H1 (cell line): ENCODE results near the gene TKFC. TPM values are rescaled to one million over a fixed set of nuclear protein-coding genes. Genes with fewer than 3 reads are reported as not detected.

Experiments
- CTCF ChIA-PET: fragments of 300-600 bp; sonication (Branson Sonifier 250); formaldehyde crosslinking; loops from one replicate; lab custom pipeline; 2021; ENCODE audit not compliant: partially characterized antibody; lab: Charles Lee
- POLR2A ChIA-PET: fragments of 300-600 bp; sonication (Branson Sonifier 250); formaldehyde crosslinking; loops from one replicate; lab custom pipeline; 2021; ENCODE audit warnings: inconsistent platforms; ENCODE audit not compliant: partially characterized antibody; lab: Charles Lee
- DNase-seq, 2 experiments: peaks; one replicate each; pipeline versions ENCODE4 v3.0.0 to v3.0.0-alpha.2; 2010 to 2022; ENCODE audit warnings: low spot score in 2 of 2, low read depth in 1 of 2, mixed read lengths in 1 of 2
- FAIRE-seq: peaks from 2 replicates; lab custom pipeline; 2011; peaks lifted over from hg19 to GRCh38; lab: Jason Lieb, UNC
- H2AFZ ChIP-seq: 2 replicates; pipeline ENCODE4 v1.8.1; 2012; ENCODE audit warnings: low read length, inconsistent platforms
- H2AK5ac ChIP-seq: 2 replicates; pipeline ENCODE4 v1.6.1; 2013; ENCODE audit warnings: low read depth, low read length
- H2BK120ac ChIP-seq: replicated peaks from 2 replicates; pipeline ENCODE3; 2013; ENCODE audit warnings: low read depth, low read length, inconsistent platforms
- H2BK12ac ChIP-seq: 2 replicates; pipeline ENCODE4 v1.6.1; 2013; ENCODE audit warnings: low read depth, low read length
- H2BK15ac ChIP-seq: 2 replicates; pipeline ENCODE4 v1.6.1; 2013; ENCODE audit warnings: low read length
- H2BK20ac ChIP-seq: 2 replicates; pipeline ENCODE4 v1.6.1; 2013; ENCODE audit warnings: low read length
- H2BK5ac ChIP-seq: 2 replicates; pipeline ENCODE4 v1.6.1; 2013; ENCODE audit warnings: low read depth, low read length
- H3K14ac ChIP-seq: 2 replicates; pipeline ENCODE4 v1.6.1; 2013; ENCODE audit warnings: inconsistent platforms; ENCODE audit not compliant: insufficient read length
- H3K18ac ChIP-seq: 2 replicates; pipeline ENCODE4 v1.6.1; 2013; ENCODE audit warnings: low read length; ENCODE audit errors: extremely low read depth
- H3K23ac ChIP-seq: 2 replicates; pipeline ENCODE4 v1.6.1; 2013; ENCODE audit warnings: inconsistent platforms; ENCODE audit not compliant: insufficient read length
- H3K23me2 ChIP-seq: 2 replicates; pipeline ENCODE4 v1.6.1; 2013; ENCODE audit warnings: low read depth, low read length
- H3K27ac ChIP-seq: 2 replicates; pipeline ENCODE4 v1.6.1; 2011; ENCODE audit warnings: low read depth, low read length, inconsistent platforms
- H3K27me3 ChIP-seq, 4 experiments: replicated peaks in 1 of 4; 1 replicate in 1 of 4; 2 replicates in 3 of 4; pipeline versions ENCODE4 v1.6.1 to v1.8.1; 2011 to 2013; ENCODE audit warnings: low read length in 3 of 4, mild to moderate bottlenecking in 3 of 4, inconsistent platforms in 2 of 4, mixed read lengths in 2 of 4, moderate library complexity in 1 of 4; ENCODE audit not compliant: control insufficient read depth in 3 of 4, insufficient read depth in 3 of 4; ENCODE audit errors: extremely low read depth in 1 of 4
- H3K36me3 ChIP-seq, 4 experiments: 2 replicates each; pipeline versions ENCODE4 v1.6.1 to v1.8.1; 2011 to 2013; ENCODE audit warnings: mild to moderate bottlenecking in 4 of 4, low read length in 3 of 4, moderate library complexity in 2 of 4, control low read depth in 1 of 4, inconsistent platforms in 1 of 4; ENCODE audit not compliant: insufficient read depth in 4 of 4, control insufficient read depth in 2 of 4
- H3K4ac ChIP-seq: replicated peaks from 2 replicates; pipeline ENCODE3; 2013; ENCODE audit warnings: low read length, low read depth, mixed read lengths, inconsistent platforms; ENCODE audit not compliant: insufficient read length
- H3K4me1 ChIP-seq, 4 experiments: replicated peaks in 1 of 4; 1 replicate in 1 of 4; 2 replicates in 3 of 4; pipeline versions ENCODE4 v1.6.1 to v1.8.1; 2011 to 2013; ENCODE audit warnings: low read length in 3 of 4, inconsistent platforms in 2 of 4, mixed read lengths in 1 of 4; ENCODE audit not compliant: insufficient read depth in 4 of 4, control insufficient read depth in 3 of 4
- H3K4me2 ChIP-seq, 2 experiments: 2 replicates each; pipeline versions ENCODE4 v1.6.1 to v1.8.1; 2011 to 2013; ENCODE audit warnings: low read depth in 2 of 2, low read length in 2 of 2, control low read depth in 1 of 2, inconsistent platforms in 1 of 2, mild to moderate bottlenecking in 1 of 2; ENCODE audit not compliant: insufficient read depth in 1 of 2
- H3K4me3 ChIP-seq, 4 experiments: fragments of 200-600, 300-600 bp in 1 of 4; sonication (generic), shearing (Covaris generic), sonication (Bioruptor Twin) in 1 of 4; 2 replicates each; pipeline versions ENCODE4 v1.5.1 to v1.8.1; 2011 to 2016; ENCODE audit warnings: low read length in 4 of 4, low read depth in 3 of 4, control low read depth in 2 of 4, inconsistent platforms in 2 of 4, mild to moderate bottlenecking in 2 of 4, mixed read lengths in 1 of 4, moderate library complexity in 1 of 4; ENCODE audit not compliant: insufficient read depth in 2 of 4; ENCODE audit errors: extremely low read depth in 1 of 4
- H3K56ac ChIP-seq: replicated peaks from 2 replicates; pipeline ENCODE3; 2013; ENCODE audit warnings: low read depth, mild to moderate bottlenecking, mixed read lengths, low read length, inconsistent platforms; ENCODE audit not compliant: insufficient read length
- H3K79me1 ChIP-seq: 2 replicates; pipeline ENCODE4 v1.6.1; 2013; ENCODE audit warnings: low read depth, low read length, control low read depth
- H3K79me2 ChIP-seq, 2 experiments: 2 replicates each; pipeline versions ENCODE4 v1.6.1 to v1.8.1; 2012 to 2013; ENCODE audit warnings: low read length in 2 of 2, mild to moderate bottlenecking in 2 of 2, inconsistent platforms in 1 of 2; ENCODE audit not compliant: insufficient read depth in 2 of 2, control insufficient read depth in 1 of 2
- H3K9ac ChIP-seq, 4 experiments: replicated peaks in 1 of 4; 1 replicate in 1 of 4; 2 replicates in 3 of 4; pipeline versions ENCODE4 v1.6.1 to v1.8.1; 2011 to 2013; ENCODE audit warnings: low read depth in 3 of 4, low read length in 3 of 4, control low read depth in 2 of 4, mild to moderate bottlenecking in 2 of 4, moderate library complexity in 2 of 4, inconsistent platforms in 1 of 4; ENCODE audit errors: extremely low read depth in 1 of 4
- H3K9me3 ChIP-seq, 2 experiments: 2 replicates each; pipeline versions ENCODE4 v1.6.1 to v1.8.1; 2012 to 2013; ENCODE audit warnings: mild to moderate bottlenecking in 2 of 2, moderate library complexity in 2 of 2, control low read depth in 1 of 2, inconsistent platforms in 1 of 2, low read depth in 1 of 2, low read length in 1 of 2, mixed read lengths in 1 of 2; ENCODE audit not compliant: insufficient read depth in 2 of 2
- H4K20me1 ChIP-seq, 2 experiments: replicated peaks in 1 of 2; 2 replicates each; pipeline versions ENCODE3 to v1.8.1; 2011 to 2013; ENCODE audit warnings: inconsistent platforms in 2 of 2, low read length in 2 of 2, mild to moderate bottlenecking in 1 of 2; ENCODE audit not compliant: insufficient read depth in 2 of 2, control insufficient read depth in 1 of 2
- H4K5ac ChIP-seq: 2 replicates; pipeline ENCODE4 v1.6.1; 2013; ENCODE audit warnings: low read length, low read depth, mixed read lengths, inconsistent platforms; ENCODE audit not compliant: insufficient read length
- H4K8ac ChIP-seq: 2 replicates; pipeline ENCODE4 v1.8.0; 2013; ENCODE audit warnings: mild to moderate bottlenecking, moderate library complexity, low read length, inconsistent platforms; ENCODE audit not compliant: insufficient read depth; ENCODE audit errors: extremely low read depth
- H4K91ac ChIP-seq: replicated peaks from 2 replicates; pipeline ENCODE3; 2013; ENCODE audit warnings: low read length, mixed read lengths, inconsistent platforms; ENCODE audit not compliant: insufficient read length
- CHD2 ChIP-seq: IDR thresholded peaks from 2 replicates; pipeline ENCODE4 v1.6.1; 2012; ENCODE audit warnings: low read length, improper control_type of control experiment
- CTBP2 ChIP-seq: IDR thresholded peaks from 2 replicates; pipeline ENCODE4 v1.7.0; 2011; ENCODE audit warnings: borderline replicate concordance, mild to moderate bottlenecking, moderate library complexity, mixed read lengths, low read length; ENCODE audit not compliant: insufficient read depth, insufficient read length
- GTF2F1 ChIP-seq: IDR thresholded peaks from 2 replicates; pipeline ENCODE4 v1.6.1; 2012; ENCODE audit warnings: low read depth, low read length, improper control_type of control experiment, borderline replicate concordance
- HDAC6 ChIP-seq: IDR thresholded peaks from one replicate; pipeline ENCODE4 v1.7.1; 2012; ENCODE audit warnings: low read depth, mild to moderate bottlenecking, inconsistent platforms, low read length, moderate library complexity
- KDM1A ChIP-seq: fragments of 200-600, 300-600 bp; sonication (generic); IDR thresholded peaks from 2 replicates; pipeline ENCODE4 v1.7.1; 2016; ENCODE audit warnings: mild to moderate bottlenecking, low read length, borderline replicate concordance
- NANOG ChIP-seq: IDR thresholded peaks from 2 replicates; pipeline ENCODE4 v1.6.1; 2011; ENCODE audit warnings: low read length, low read depth, mild to moderate bottlenecking, inconsistent platforms; ENCODE audit not compliant: insufficient read depth, poor library complexity, severe bottlenecking
- POU5F1 ChIP-seq: IDR thresholded peaks from 2 replicates; pipeline ENCODE4 v1.6.1; 2011; ENCODE audit warnings: low read depth, mild to moderate bottlenecking, low read length, moderate library complexity
- RBBP5 ChIP-seq: IDR thresholded peaks from 2 replicates; pipeline ENCODE4 v1.7.1; 2012; ENCODE audit warnings: low read depth, mild to moderate bottlenecking, inconsistent platforms, low read length, moderate library complexity, borderline replicate concordance
- RXRA ChIP-seq: IDR thresholded peaks from 2 replicates; pipeline ENCODE4 v1.6.1; 2011; ENCODE audit warnings: low read depth, mild to moderate bottlenecking, low read length, moderate library complexity; ENCODE audit not compliant: insufficient read depth
- SIN3A ChIP-seq, 2 experiments: IDR thresholded peaks in 1 of 2; conservative IDR thresholded peaks in 1 of 2; 2 replicates each; pipeline ENCODE4 v1.6.1; 2011 to 2012; ENCODE audit warnings: low read length in 2 of 2, improper control_type of control experiment in 1 of 2, low read depth in 1 of 2, mild to moderate bottlenecking in 1 of 2
- SUZ12 ChIP-seq: fragments of 200-600 bp; sonication (generic); IDR thresholded peaks from 2 replicates; pipeline ENCODE4 v1.6.1; 2012; ENCODE audit warnings: mild to moderate bottlenecking, inconsistent platforms, low read length, moderate library complexity, mixed read lengths
- TAF7 ChIP-seq: optimal IDR thresholded peaks from 2 replicates; pipeline ENCODE3; 2011; ENCODE audit warnings: low read depth, mild to moderate bottlenecking, inconsistent platforms, low read length, moderate library complexity, borderline replicate concordance
- WGBS, 2 experiments: shearing (Covaris generic) in 1 of 2; methylation state at CpG; one replicate each; pipeline versions ENCODE4 v1.1.6 to v1.1.7; 2013 to 2015; ENCODE audit warnings: low lambda C conversion rate in 2 of 2, mixed read lengths in 2 of 2, inconsistent platforms in 1 of 2, low coverage in 1 of 2, missing lambda C conversion rate in 1 of 2; ENCODE audit not compliant: insufficient replicate concordance in 2 of 2, insufficient coverage in 1 of 2, insufficient read length in 1 of 2; ENCODE audit errors: extremely low coverage in 1 of 2, missing lambda C conversion rate in 1 of 2; 5-methylcytosine and 5-hydroxymethylcytosine counted together
- polyA plus RNA-seq, 7 experiments: library from polyadenylated mRNA; depleted of rRNA in 3 of 7; stranded (reverse) in 5 of 7; unstranded in 2 of 7; fragments of >200 nt in 5 of 7; fragments of 200-250 nt in 2 of 7; gene quantifications; 1 replicate in 5 of 7; 2 replicates in 1 of 7; 4 replicates in 1 of 7; pipeline versions ENCODE4 v1.2.1 to v1.2.3, GENCODE V29; 2011 to 2013; ENCODE audit warnings: missing spikeins in 2 of 7, mixed read lengths in 2 of 7
- total RNA-seq: library from RNA; stranded (reverse); fragmentation: NEBNext Ultra II Directional; extraction: Animal tissue kit (Norgen Biotek cat#: 25700); gene quantifications from 2 replicates; pipeline ENCODE4 v1.2.1, GENCODE V29; 2021

TKFC gene
- total and polyA plus RNA-seq, 2 of the 8 experiments (the other 6 are each of a cell fraction or from before 2014, with no cell fraction given) = 53.5 to 55.0 TPM

DNA sequence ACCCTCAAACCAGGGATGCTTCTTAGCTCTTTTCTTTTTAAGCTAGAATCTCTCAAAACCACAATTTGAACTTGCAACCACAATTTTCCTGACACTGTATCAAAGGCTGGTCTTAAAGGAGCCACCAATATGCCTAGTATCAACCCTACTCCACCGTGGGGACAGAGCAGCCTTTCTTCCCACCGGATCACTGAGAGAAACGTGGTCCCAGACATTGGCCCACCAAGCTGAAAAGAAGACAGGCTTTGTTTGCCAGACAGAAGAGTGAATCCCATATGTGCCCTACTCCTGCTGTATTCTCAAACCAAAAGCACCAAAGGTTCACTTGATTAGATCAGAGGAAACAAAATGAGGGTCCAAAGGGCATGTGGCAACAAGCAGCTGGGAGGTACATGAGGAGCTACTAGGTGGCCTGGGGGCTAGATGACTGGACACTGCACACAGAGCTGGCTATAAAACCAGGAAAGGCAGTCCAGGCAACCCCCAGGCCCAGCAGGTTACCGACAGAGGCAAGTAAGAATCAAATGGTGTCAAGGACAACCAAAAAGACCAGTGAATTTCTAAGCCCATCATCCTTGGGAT, 34.3 kb upstream of the TKFC start:
- Histone ChIP-seq H2BK120ac (no peak overlapping the region), H3K23ac (no peak overlapping the region), H3K23me2 (peaks cover 10% of the 10 kb centered on the region; the same call in 1 of the 2 replicates), H3K56ac (no peak overlapping the region), H2AFZ (no peak overlapping the region), H3K4me3 (no peak overlapping the region), H3K14ac (no peak overlapping the region), H3K27ac (no peak overlapping the region), H3K4me2 (no peak overlapping the region), H2BK5ac (no peak overlapping the region), H4K8ac (no peak overlapping the region), H3K9ac (no peak overlapping the region), H3K27me3 (peaks cover 0 to 7% (median 3%) of the 10 kb centered on the region in 4 experiments; a peak in 5 of 7 replicates), H4K91ac (no peak overlapping the region), H4K20me1 (peaks cover 2 to 4% of the 10 kb centered on the region in 2 experiments), H2AK5ac (no peak overlapping the region), H4K5ac (no peak overlapping the region), H3K18ac (no peak overlapping the region), H3K4ac (no peak overlapping the region), H2BK20ac (no peak overlapping the region), H3K36me3 (peaks cover 26 to 54% (median 37%) of the 10 kb centered on the region in 4 experiments), H3K79me1 (no peaks in the 10 kb centered on the region), H3K79me2 (no peaks in the 10 kb centered on the region), H3K9me3 (no peaks in the 10 kb centered on the region), H2BK15ac (no peak overlapping the region), H3K4me1 (peaks cover 0 to 5% (median 4%) of the 10 kb centered on the region in 4 experiments; a peak in 5 of 7 replicates), H2BK12ac (no peak overlapping the region)
- WGBS, 2 experiments = 89% methylated on average over 4 of the region's 4 CpGs; no CpG with 5 or more reads in 1 of the 2 experiments
- FAIRE-seq (no peak), DNase-seq (no peak)
- ChIA-PET POLR2A (interaction anchor here (1.0 to 6.9 kb wide), 9 partner anchors 12 to 62 kb away, joined by 3 to 35 read pairs (median 4); partner anchors contain the start of genes CYB561A3, DDB1, TKFC and TMEM138), CTCF (interaction anchor here (0.9 to 3.5 kb wide), 3 partner anchors 10 to 86 kb away, joined by 3 to 16 read pairs (median 11); no protein-coding TSS in a partner anchor)
- no peak for TF ChIP-seq HDAC6
- TF ChIP-seq CHD2 = no peak
- no peak for TF ChIP-seq NANOG
- TF ChIP-seq RXRA = no peak
- no peak for TF ChIP-seq KDM1A
- no peak for TF ChIP-seq SUZ12
- TF ChIP-seq CTBP2 = no peak
- TF ChIP-seq TAF7 = no peak
- no peak for TF ChIP-seq RBBP5
- TF ChIP-seq POU5F1 = no peak
- TF ChIP-seq SIN3A (conservative IDR thresholded peaks at IDR 0.05 in 1 of 2, IDR thresholded peaks at IDR 0.05 in 1 of 2; ENCODE audit: low read depth in 1 of 2, low read length in 2 of 2) = no peak
- no peak for TF ChIP-seq GTF2F1
